Panc1 (cell line): ENCODE data around the gene PWP1. TPM values are rescaled to one million over a fixed set of nuclear protein-coding genes. Genes with fewer than 3 reads are reported as not detected.
A peak's percentile ranks its signal among the peaks of the same experiment; 100 is the strongest.

Experiments
- ATAC-seq: fragments of 200-7000 bp; cut with Tn5 transposase; 2 replicates; pipeline ENCODE4 v1.9.1; 2020; ENCODE audit warnings: mild to moderate bottlenecking, moderate library complexity
- BruUV-seq: library from RNA; stranded (reverse); fragments of 400-500 nt; replicated peaks from 2 replicates; lab custom pipeline; 2021; lab: Mats Ljungman, UMichigan
- CTCF ChIA-PET: fragments of 300-600 bp; sonication (Branson Sonifier 250); formaldehyde crosslinking; loops from one replicate; lab custom pipeline; 2022; ENCODE audit warnings: antibody characterized with exemption; lab: Charles Lee
- POLR2A ChIA-PET: fragments of 300-600 bp; sonication (Branson Sonifier 250); formaldehyde crosslinking; loops from one replicate; lab custom pipeline; 2022; ENCODE audit warnings: antibody characterized with exemption; lab: Charles Lee
- DNase-seq: peaks from one replicate; pipeline ENCODE4 v3.0.0-alpha.2; 2010; ENCODE audit warnings: low read depth, low spot score
- H3K27ac ChIP-seq: 2 replicates; pipeline ENCODE4 v1.5.1; 2011; ENCODE audit warnings: mild to moderate bottlenecking, low read length, inconsistent platforms
- H3K27me3 ChIP-seq: fragments of 200-500 bp; sonication (Bioruptor generic); 2 replicates; pipeline ENCODE4 v1.6.0; 2014; ENCODE audit warnings: low read length, inconsistent platforms; ENCODE audit not compliant: control insufficient read depth, insufficient read depth
- H3K36me3 ChIP-seq: fragments of 200-500 bp; sonication (Bioruptor generic); 2 replicates; pipeline ENCODE4 v1.5.1; 2014; ENCODE audit warnings: inconsistent platforms, mild to moderate bottlenecking, low read length, moderate library complexity; ENCODE audit not compliant: control insufficient read depth, insufficient read depth
- H3K4me1 ChIP-seq: 2 replicates; pipeline ENCODE4 v1.5.1; 2011; ENCODE audit warnings: inconsistent platforms, mild to moderate bottlenecking, low read length, moderate library complexity; ENCODE audit not compliant: control insufficient read depth, insufficient read depth
- H3K4me3 ChIP-seq, 2 experiments: 2 replicates each; pipeline ENCODE4 v1.5.1; 2011 to 2012; ENCODE audit warnings: low read depth in 2 of 2, low read length in 2 of 2, mild to moderate bottlenecking in 2 of 2, inconsistent platforms in 1 of 2, moderate library complexity in 1 of 2
- H3K9me3 ChIP-seq: fragments of 200-500 bp; sonication (Bioruptor generic); 2 replicates; pipeline ENCODE4 v1.5.1; 2014; ENCODE audit warnings: low read depth, mild to moderate bottlenecking, inconsistent platforms, low read length, moderate library complexity; ENCODE audit not compliant: control insufficient read depth, insufficient read depth
- CTCF ChIP-seq: fragments of 450-650 bp; IDR thresholded peaks from 2 replicates; pipeline ENCODE4 v1.5.1; 2017; ENCODE audit warnings: mild to moderate bottlenecking
- POLR2AphosphoS5 ChIP-seq: IDR thresholded peaks from 2 replicates; pipeline ENCODE4 v1.6.1; 2012; ENCODE audit warnings: mild to moderate bottlenecking, low read depth, low read length, moderate library complexity
- REST ChIP-seq, 2 experiments: IDR thresholded peaks; 2 replicates each; pipeline ENCODE4 v1.6.1; 2011 to 2012; ENCODE audit warnings: low read depth in 2 of 2, control low read depth in 1 of 2, low read length in 1 of 2, mild to moderate bottlenecking in 1 of 2, moderate library complexity in 1 of 2; ENCODE audit not compliant: insufficient read depth in 1 of 2
- SIN3A ChIP-seq: IDR thresholded peaks from 2 replicates; pipeline ENCODE4 v1.6.1; 2012; ENCODE audit warnings: low read depth, mild to moderate bottlenecking, low read length, moderate library complexity, borderline replicate concordance; ENCODE audit not compliant: insufficient read depth
- TCF7L2 ChIP-seq: IDR thresholded peaks from 2 replicates; pipeline ENCODE4 v1.6.1; 2011; ENCODE audit warnings: mild to moderate bottlenecking, low read depth, low read length, inconsistent platforms
- in situ Hi-C: cut with HindIII; loops from 2 replicates; pipeline ENCODE4 v1.10.0; 2016; ENCODE audit warnings: low sequenced_read_pairs, low pct_unique_long_range_greater_than_20kb
- intact Hi-C: fragments of 100-400 bp; cut with micrococcal nuclease; formaldehyde crosslinking; loops from one replicate; pipeline ENCODE4 v1.10.0; 2022; ENCODE audit not compliant: unreplicated experiment
- total RNA-seq: library from RNA; stranded (reverse); gene quantifications from one replicate; pipeline ENCODE4 v1.2.1, GENCODE V29; 2021; ENCODE audit not compliant: unreplicated experiment

The PWP1 gene
- total RNA-seq, 1 experiment from 2014 or later: 61.7 TPM

- H3K4me1 ChIP-seq: no peaks in the 10 kb centered on the region
- ATAC-seq (no peak), DNase-seq (no peak)
- POLR2A ChIA-PET: no interaction called here
- no peak overlapping the region for H3K4me3 ChIP-seq
- H3K9me3 ChIP-seq: no peaks in the 10 kb centered on the region
- H3K27me3 ChIP-seq: no peaks in the 10 kb centered on the region
- H3K27ac ChIP-seq: no peak overlapping the region
- in situ Hi-C loops (no loop called here), intact Hi-C loops (no loop called here)
- TF ChIP-seq CTCF (no peak), REST (IDR thresholded peaks at IDR 0.05; ENCODE audit: insufficient read depth in 1 of 2, low read depth in 2 of 2, low read length in 1 of 2) (no peak), POLR2AphosphoS5 (no peak), TCF7L2 (no peak), SIN3A (no peak)
- peaks cover 42% of the 10 kb centered on the region for H3K36me3 ChIP-seq
- CTCF ChIA-PET: no interaction called here
- no TSS peak for BruUV-seq
These were observed 62.9 kb downstream of the PWP1 start for GRCh38 chr12:107748472-107748871.

DNA sequence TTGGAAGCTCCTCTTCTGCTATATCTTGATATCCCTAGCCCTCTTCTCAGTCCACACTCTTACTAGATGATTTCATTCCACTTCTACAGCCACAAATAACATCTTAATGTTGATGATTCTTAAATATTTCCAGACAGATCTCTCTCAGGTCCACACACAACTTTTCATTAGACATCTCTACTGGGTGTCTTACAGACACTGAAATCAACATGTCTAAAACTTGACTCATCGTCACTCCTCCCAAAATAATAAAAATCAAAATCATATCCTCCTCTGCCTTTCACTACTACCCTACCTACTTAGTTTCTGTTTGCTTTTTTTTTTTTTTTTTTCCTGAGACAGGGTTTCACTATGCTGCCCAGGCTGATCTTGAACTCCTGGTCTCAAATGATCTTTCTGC, 63.5 kb downstream of the PWP1 start:
- CTCF ChIA-PET: no interaction called here

More for the DNA sequence above, 63.5 kb downstream of the PWP1 start:
- Histone ChIP-seq H3K27ac (no peak overlapping the region), H3K4me1 (no peaks in the 10 kb centered on the region), H3K4me3 (no peak overlapping the region), H3K27me3 (no peaks in the 10 kb centered on the region), H3K36me3 (peaks cover 46% of the 10 kb centered on the region), H3K9me3 (no peaks in the 10 kb centered on the region)
- no TSS peak for BruUV-seq
- TF ChIP-seq TCF7L2: no peak
- TF ChIP-seq POLR2AphosphoS5: no peak
- TF ChIP-seq CTCF: no peak
- TF ChIP-seq REST (IDR thresholded peaks at IDR 0.05; ENCODE audit: insufficient read depth in 1 of 2, low read depth in 2 of 2, low read length in 1 of 2): no peak
- TF ChIP-seq SIN3A: no peak
- ATAC-seq (0 out of 2 replicates have a peak, but pooled peaks have one; percentile 26), DNase-seq (no peak)
- POLR2A ChIA-PET: no interaction called here
- in situ Hi-C loops: no loop called here
- intact Hi-C loops: no loop called here
